ENCODE measurements around the gene FFAR4. TPM values are rescaled to one million over a fixed set of nuclear protein-coding genes. Genes with fewer than 3 reads are reported as not detected.

The FFAR4 gene
- total and polyA plus RNA-seq, 2 donors (not counting 3 experiments of a cell fraction or from before 2014, with no cell fraction given), result not detected

- ChIA-PET CTCF (interaction anchor here (1.9 kb wide), 1 partner anchor 35 kb away, joined by 7 read pairs; no protein-coding TSS in a partner anchor), POLR2A (no interaction called here)
Measured at GRCh38 chr10:93589648-93590562, 23.4 kb downstream of the FFAR4 start.

More at GRCh38 chr10:93589648-93590562, 23.4 kb downstream of the FFAR4 start:
- no peak overlapping the region for H3K27ac ChIP-seq (ENCODE audit: insufficient read depth, low read depth, low read length)
- H4K20me1 ChIP-seq (replicated peaks; ENCODE audit: control insufficient read depth, extremely low read depth, insufficient read depth, low read length), result no peaks in the 10 kb centered on the region
- no peak overlapping the region for H3K4me3 ChIP-seq (replicated peaks in 1 of 3; ENCODE audit: insufficient read depth in 1 of 3, low read depth in 1 of 3, low read length in 3 of 3)
- H3K36me3 ChIP-seq (ENCODE audit: control insufficient read depth in 2 of 2, extremely low read depth in 1 of 2, insufficient read depth in 2 of 2, low read length in 2 of 2), result no peaks in the 10 kb centered on the region
- H3K9me3 ChIP-seq (replicated peaks; ENCODE audit: control insufficient read depth, insufficient read depth, low read length), result no peaks in the 10 kb centered on the region
- H3K4me1 ChIP-seq (ENCODE audit: control insufficient read depth, extremely low read depth, insufficient read depth, low read length), result no peaks in the 10 kb centered on the region
- no peaks in the 10 kb centered on the region for H3K9me1 ChIP-seq (replicated peaks; ENCODE audit: control insufficient read depth, extremely low read depth, insufficient read depth, low read length)
- H3K27me3 ChIP-seq (ENCODE audit: control insufficient read depth in 2 of 2, insufficient read depth in 2 of 2, low read length in 2 of 2), result no peaks in the 10 kb centered on the region
- dilution Hi-C loops (cut with MboI; ENCODE audit: extremely low pct_ligation_motif_present, low sequenced_read_pairs), result no loop called here
- DNase-seq (ENCODE audit: low read depth, low spot score), result no peak
- FAIRE-seq, result no peak
- intact Hi-C loops (cut with micrococcal nuclease), result no loop called here
- H3K79me2 ChIP-seq (ENCODE audit: control insufficient read depth, insufficient read depth, low read length), result no peaks in the 10 kb centered on the region
- H3K9ac ChIP-seq (replicated peaks; ENCODE audit: extremely low read depth, insufficient read depth, low read length), result no peak overlapping the region
- H3K4me2 ChIP-seq (ENCODE audit: insufficient read depth, low read length), result no peak overlapping the region
- TF ChIP-seq JUN (IDR thresholded peaks at IDR 0.05; ENCODE audit: borderline replicate concordance, insufficient read depth, insufficient read length, low read depth), result no peak
- TF ChIP-seq MYC (IDR thresholded peaks at IDR 0.05; ENCODE audit: low read depth, low read length), result no peak
- no peak for TF ChIP-seq EZH2 (IDR thresholded peaks at IDR 0.05; ENCODE audit: borderline replicate concordance, low read depth, low read length, severe bottlenecking)
- no peak for TF ChIP-seq CTCF (IDR thresholded peaks at IDR 0.05; ENCODE audit: extremely low read depth in 1 of 2, insufficient read depth in 1 of 2, low read depth in 1 of 2, low read length in 2 of 2)
- TF ChIP-seq POLR2AphosphoS5 (IDR thresholded peaks at IDR 0.05; ENCODE audit: insufficient read depth, low read depth, low read length), result no peak
- no peak for TF ChIP-seq FOS (IDR thresholded peaks at IDR 0.05; ENCODE audit: borderline replicate concordance, insufficient read depth, low read length)
- TF ChIP-seq POLR2A (IDR thresholded peaks at IDR 0.05; ENCODE audit: low read depth, low read length), result no peak
- TF ChIP-seq MAX (IDR thresholded peaks at IDR 0.05; ENCODE audit: insufficient read depth, insufficient read length), result no peak
- TF ChIP-seq GATA2 (IDR thresholded peaks at IDR 0.05; ENCODE audit: insufficient read depth, insufficient read length, low read depth, low read length), result no peak
- no peak overlapping the region for H2AFZ ChIP-seq (ENCODE audit: low read depth, low read length)
- no TSS peak for BruUV-seq (replicated peaks)
